ENCODE results near the gene PLA2R1.

The PLA2R1 gene

GRCh38 chr2:160060297-160060696 is 2.1 kb downstream of the PLA2R1 start:
- no peak for TF ChIP-seq CTCF (IDR thresholded peaks at IDR 0.05; ENCODE audit: low read depth, low read length, missing control alignments)
- no peak for DNase-seq (ENCODE audit: low read depth)
- H3K4me3 ChIP-seq (ENCODE audit: low read depth, low read length), result no peak overlapping the region
- in situ Hi-C loops (cut with HindIII; ENCODE audit: low sequenced_read_pairs), result no loop called here

- in situ Hi-C loops (cut with HindIII; ENCODE audit: low sequenced_read_pairs), result no loop called here
- no peak for DNase-seq (ENCODE audit: low read depth)
- H3K4me3 ChIP-seq (ENCODE audit: low read depth, low read length), result no peak overlapping the region
- TF ChIP-seq CTCF (IDR thresholded peaks at IDR 0.05; ENCODE audit: low read depth, low read length, missing control alignments), result no peak
Measured at GRCh38 chr2:160057356-160057755, 5.1 kb downstream of the PLA2R1 start.

DNA sequence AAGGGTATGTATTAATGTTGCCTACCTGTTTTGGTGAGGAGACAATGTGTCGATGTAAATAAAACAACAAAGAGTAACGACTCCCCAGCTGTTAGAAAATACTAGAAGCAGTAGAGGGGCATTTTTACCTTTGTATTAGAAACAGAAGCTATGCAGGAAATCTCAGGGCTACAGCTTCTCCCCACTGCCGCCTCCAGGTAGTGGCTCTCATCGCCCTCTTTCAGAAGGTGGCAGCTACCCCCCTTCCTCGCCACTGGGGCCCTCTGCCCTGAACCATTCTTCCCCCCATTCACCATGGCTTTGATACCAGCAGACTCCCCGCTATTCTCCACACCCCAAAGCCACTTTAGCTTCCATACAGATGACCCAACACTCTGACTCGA is 6.7 kb downstream of the PLA2R1 start:
- no peak overlapping the region for H3K4me3 ChIP-seq (ENCODE audit: low read depth, low read length)
- no peak for DNase-seq (ENCODE audit: low read depth)
- no peak for TF ChIP-seq CTCF (IDR thresholded peaks at IDR 0.05; ENCODE audit: low read depth, low read length, missing control alignments)
- in situ Hi-C loops (cut with HindIII; ENCODE audit: low sequenced_read_pairs), result no loop called here

DNA sequence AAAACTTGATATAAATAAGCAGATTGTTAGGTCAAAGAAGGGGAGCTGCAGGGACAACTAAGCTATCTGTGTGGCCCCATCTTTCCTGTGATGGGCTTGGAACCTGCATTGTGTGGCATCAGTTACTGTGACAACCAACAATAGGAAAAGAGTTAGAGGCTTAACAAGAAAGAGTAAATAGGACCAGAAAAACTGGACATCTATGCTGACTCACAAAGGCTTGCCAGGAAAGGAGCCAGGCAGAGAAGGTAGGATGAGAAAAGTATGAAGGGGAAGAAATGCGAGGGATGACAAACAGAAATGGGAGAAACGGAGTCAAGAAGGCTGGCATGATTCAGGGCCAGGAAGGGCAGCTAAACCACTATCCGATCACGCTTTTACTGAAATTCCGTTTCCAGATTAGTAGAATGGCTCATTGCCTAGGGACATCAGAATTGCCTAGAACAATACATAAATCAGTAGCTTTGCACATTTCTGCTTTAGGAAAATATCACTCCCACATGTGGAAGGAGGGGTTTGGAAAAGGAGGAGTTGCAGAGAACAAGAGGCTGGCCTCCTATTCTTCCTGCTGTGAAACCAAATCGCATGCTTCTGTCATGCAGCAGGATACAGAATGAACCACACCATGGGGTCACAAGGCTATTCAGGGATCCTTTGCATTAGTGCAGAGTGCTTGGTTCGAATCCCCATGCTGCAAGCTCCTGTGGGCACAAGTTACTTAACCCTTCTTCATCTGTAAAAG is 7.3 kb downstream of the PLA2R1 start:
- no peak for TF ChIP-seq CTCF (IDR thresholded peaks at IDR 0.05; ENCODE audit: low read depth, low read length, missing control alignments)
- DNase-seq (ENCODE audit: low read depth), result no peak
- in situ Hi-C loops (cut with HindIII; ENCODE audit: low sequenced_read_pairs), result no loop called here
- no peak overlapping the region for H3K4me3 ChIP-seq (ENCODE audit: low read depth, low read length)

DNA sequence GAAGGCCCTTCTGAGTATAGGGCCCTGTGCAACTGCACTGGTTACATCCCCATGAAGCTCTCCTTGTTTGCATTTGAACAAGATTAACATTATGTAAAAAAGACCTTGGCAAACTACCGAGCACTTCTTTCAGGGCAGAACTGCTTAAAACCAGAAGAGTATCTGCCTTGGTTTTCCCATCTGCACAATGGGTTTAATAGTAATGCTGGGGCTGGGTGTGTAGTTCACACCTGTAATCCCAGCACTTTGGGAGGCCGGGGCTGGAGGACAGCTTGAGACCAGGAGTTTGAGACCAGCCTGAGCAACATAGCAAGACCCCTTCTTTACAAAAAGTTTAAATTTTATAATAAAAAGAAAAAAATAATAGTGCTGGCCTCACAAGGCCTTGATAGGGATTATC is 8.5 kb downstream of the PLA2R1 start:
- TF ChIP-seq CTCF (IDR thresholded peaks at IDR 0.05; ENCODE audit: low read depth, low read length, missing control alignments), result no peak
- DNase-seq (ENCODE audit: low read depth), result no peak
- in situ Hi-C loops (cut with HindIII; ENCODE audit: low sequenced_read_pairs), result no loop called here
- H3K4me3 ChIP-seq (ENCODE audit: low read depth, low read length), result no peak overlapping the region

- DNase-seq (ENCODE audit: low read depth), result no peak
- H3K4me3 ChIP-seq (ENCODE audit: low read depth, low read length), result no peak overlapping the region
- in situ Hi-C loops (cut with HindIII; ENCODE audit: low sequenced_read_pairs), result no loop called here
- TF ChIP-seq CTCF (IDR thresholded peaks at IDR 0.05; ENCODE audit: low read depth, low read length, missing control alignments), result no peak
Measured at GRCh38 chr2:160052531-160052930, 9.9 kb downstream of the PLA2R1 start.

Data from astrocyte of the cerebellum (primary cell).